OCI-LY7 (cell line): ENCODE results near the gene WDFY4. TPM values are rescaled to one million over a fixed set of nuclear protein-coding genes. Genes with fewer than 3 reads are reported as not detected.

ENCODE experiments used
- BruUV-seq: library from RNA; stranded (reverse); fragments of 400-500 nt; replicated peaks from 2 replicates; lab custom pipeline; 2021; lab: Mats Ljungman, UMichigan
- CTCF ChIA-PET: fragments of 300-600 bp; sonication (Branson Sonifier 250); formaldehyde crosslinking; loops from one replicate; lab custom pipeline; 2022; ENCODE audit warnings: antibody characterized with exemption; ENCODE audit not compliant: unreplicated experiment; lab: Charles Lee
- POLR2A ChIA-PET: fragments of 300-600 bp; sonication (Branson Sonifier 250); formaldehyde crosslinking; loops from one replicate; lab custom pipeline; 2022; ENCODE audit warnings: antibody characterized with exemption; lab: Charles Lee
- DNase-seq: peaks from one replicate; pipeline ENCODE4 v3.0.0-alpha.2; 2015; ENCODE audit warnings: low spot score
- H2AFZ ChIP-seq: fragments of 200-600 bp; sonication (generic), shearing (Covaris generic); 2 replicates; pipeline ENCODE4 v1.6.1; 2014; ENCODE audit warnings: mild to moderate bottlenecking, antibody characterized with exemption, low read length, moderate library complexity
- H3K27ac ChIP-seq: fragments of 200-600 bp; sonication (generic); 2 replicates; pipeline ENCODE4 v1.5.1; 2014; ENCODE audit warnings: mixed run types, low read depth, mild to moderate bottlenecking, moderate library complexity, low read length, inconsistent platforms; ENCODE audit not compliant: poor library complexity, severe bottlenecking
- H3K36me3 ChIP-seq: fragments of 200-600 bp; sonication (generic); 2 replicates; pipeline ENCODE4 v1.6.1; 2014; ENCODE audit warnings: mild to moderate bottlenecking, antibody characterized with exemption, low read length, moderate library complexity, mixed read lengths; ENCODE audit not compliant: insufficient read depth
- H3K4me1 ChIP-seq: fragments of 200-600 bp; sonication (generic); 2 replicates; pipeline ENCODE4 v1.5.1; 2014; ENCODE audit warnings: mild to moderate bottlenecking, low read length; ENCODE audit not compliant: insufficient read depth, poor library complexity, severe bottlenecking
- H3K4me2 ChIP-seq: fragments of 200-600 bp; sonication (generic); 2 replicates; pipeline ENCODE4 v1.6.1; 2014; ENCODE audit warnings: mild to moderate bottlenecking, low read length
- H3K4me3 ChIP-seq: fragments of 200-600 bp; sonication (generic); 2 replicates; pipeline ENCODE4 v1.5.1; 2014; ENCODE audit warnings: mild to moderate bottlenecking, low read depth, low read length; ENCODE audit not compliant: poor library complexity, severe bottlenecking
- H3K79me2 ChIP-seq: fragments of 200-600 bp; sonication (generic); 2 replicates; pipeline ENCODE4 v1.6.1; 2016; ENCODE audit warnings: low read depth, mild to moderate bottlenecking, low read length, moderate library complexity, mixed read lengths; ENCODE audit not compliant: insufficient read depth
- H3K9me2 ChIP-seq: fragments of 200-600 bp; sonication (generic); 2 replicates; pipeline ENCODE4 v1.6.1; 2016; ENCODE audit warnings: mild to moderate bottlenecking, low read length, mixed read lengths; ENCODE audit not compliant: insufficient read depth
- H3K9me3 ChIP-seq: fragments of 200-600 bp; sonication (generic); 2 replicates; pipeline ENCODE4 v1.6.1; 2014; ENCODE audit warnings: mild to moderate bottlenecking, mixed run types, low read length, mixed read lengths
- H4K20me1 ChIP-seq: fragments of 200-600 bp; sonication (generic); 2 replicates; pipeline ENCODE4 v1.6.1; 2014; ENCODE audit warnings: mild to moderate bottlenecking, antibody characterized with exemption, low read length, moderate library complexity, mixed read lengths; ENCODE audit not compliant: insufficient read depth
- CTCF ChIP-seq: fragments of 200-600 bp; sonication (generic); conservative IDR thresholded peaks from 2 replicates; pipeline ENCODE4 v1.5.1; 2014; ENCODE audit warnings: mild to moderate bottlenecking, antibody characterized with exemption, low read length, moderate library complexity, mixed read lengths
- EZH2phosphoT487 ChIP-seq: fragments of 200-600 bp; sonication (generic); IDR thresholded peaks from 2 replicates; pipeline ENCODE4 v1.6.1; 2018; ENCODE audit warnings: low read depth, borderline replicate concordance, mild to moderate bottlenecking, mixed run types, antibody characterized with exemption, low read length, moderate library complexity, mixed read lengths
- intact Hi-C: fragments of 100-400 bp; cut with micrococcal nuclease; formaldehyde crosslinking; loops from one replicate; pipeline ENCODE4 v1.10.0; 2022; ENCODE audit not compliant: unreplicated experiment
- total RNA-seq, 2 experiments: library from RNA; depleted of rRNA in 1 of 2; stranded (reverse); fragments of >200 nt in 1 of 2; shearing (Covaris generic) in 1 of 2; gene quantifications; 2 replicates each; pipeline ENCODE4 v1.2.3, GENCODE V29; 2014 to 2022

Gene WDFY4
- total RNA-seq, 2 experiments from 2014 or later = 51.5 to 85.6 TPM

GRCh38 chr10:48890888-48891850 lies 206.5 kb downstream of the WDFY4 start:
- intact Hi-C loops = no loop called here
- BruUV-seq = no TSS peak
- no peaks in the 10 kb centered on the region for H3K9me2 ChIP-seq
- H4K20me1 ChIP-seq = no peaks in the 10 kb centered on the region
- H3K4me1 ChIP-seq = no peaks in the 10 kb centered on the region
- POLR2A ChIA-PET = no interaction called here
- no peak overlapping the region for H3K4me3 ChIP-seq
- H3K4me2 ChIP-seq = no peak overlapping the region
- no peak overlapping the region for H2AFZ ChIP-seq
- TF ChIP-seq EZH2phosphoT487 = no peak
- no peak for TF ChIP-seq CTCF
- no peak overlapping the region for H3K27ac ChIP-seq
- no peak for DNase-seq
- no peaks in the 10 kb centered on the region for H3K79me2 ChIP-seq
- CTCF ChIA-PET = no interaction called here
- peaks cover 57% of the 10 kb centered on the region for H3K36me3 ChIP-seq
- H3K9me3 ChIP-seq = no peaks in the 10 kb centered on the region

GRCh38 chr10:48894911-48895802 lies 210.5 kb downstream of the WDFY4 start:
- intact Hi-C loops = no loop called here
- no peak overlapping the region for H3K4me2 ChIP-seq
- H3K36me3 ChIP-seq = peaks cover 83% of the 10 kb centered on the region
- H3K9me3 ChIP-seq = no peaks in the 10 kb centered on the region
- no peaks in the 10 kb centered on the region for H3K4me1 ChIP-seq
- H3K9me2 ChIP-seq = no peaks in the 10 kb centered on the region
- no peaks in the 10 kb centered on the region for H4K20me1 ChIP-seq
- no peak overlapping the region for H3K4me3 ChIP-seq
- ChIA-PET POLR2A (interaction anchor here (0.6 to 1.3 kb wide), 2 partner anchors 19 to 1682 kb away, joined by 3 read pairs; no protein-coding TSS in a partner anchor), CTCF (no interaction called here)
- H3K27ac ChIP-seq = no peak overlapping the region
- H2AFZ ChIP-seq = no peak overlapping the region
- no peaks in the 10 kb centered on the region for H3K79me2 ChIP-seq
- no peak for TF ChIP-seq CTCF
- no peak for TF ChIP-seq EZH2phosphoT487
- DNase-seq = no peak
- no TSS peak for BruUV-seq
